NCI-H526 treated with DMSO at 0.1 percent for 48 hours (cell line): ENCODE results near the gene KLRD1.
"Not testable (repeated sequence)": the region's sequence is repeated elsewhere in the genome, so short reads cannot be mapped to it uniquely, and the experiment has no call there.

Experiments used
- DNase-seq: peaks from one replicate; lab custom pipeline; 2025; lab: John Stamatoyannopoulos, UW

KLRD1 gene

GRCh38 chr12:10338470-10338869, 30.8 kb downstream of the KLRD1 start:
- not testable (repeated sequence) for DNase-seq

- DNase-seq = no peak
These were observed 31.6 kb downstream of the KLRD1 start for GRCh38 chr12:10339053-10339840.

GRCh38 chr12:10340946-10341345, 33.3 kb downstream of the KLRD1 start:
- not testable (repeated sequence) for DNase-seq

- no peak for DNase-seq
These were observed 34.3 kb downstream of the KLRD1 start for GRCh38 chr12:10341892-10342509.

GRCh38 chr12:10351457-10351856, 43.8 kb downstream of the KLRD1 start:
- DNase-seq = not testable (repeated sequence)

- DNase-seq = no peak
These were observed 46.4 kb downstream of the KLRD1 start for GRCh38 chr12:10354071-10354470.

GRCh38 chr12:10354502-10354901, 46.8 kb downstream of the KLRD1 start:
- no peak for DNase-seq

- DNase-seq = no peak
These were observed 50.5 kb downstream of the KLRD1 start for GRCh38 chr12:10358131-10358530.

- DNase-seq = no peak
These were observed 51.3 kb downstream of the KLRD1 start for GRCh38 chr12:10358969-10359368.

- no peak for DNase-seq
These were observed 53.4 kb downstream of the KLRD1 start for GRCh38 chr12:10361084-10361483.

- DNase-seq = no peak
These were observed 54.0 kb downstream of the KLRD1 start for GRCh38 chr12:10361622-10362021.

- DNase-seq = no peak
These were observed 54.7 kb downstream of the KLRD1 start for GRCh38 chr12:10362325-10362724.

GRCh38 chr12:10362828-10363657, 55.4 kb downstream of the KLRD1 start:
- no peak for DNase-seq

GRCh38 chr12:10363658-10363913, 55.9 kb downstream of the KLRD1 start:
- no peak for DNase-seq

GRCh38 chr12:10363914-10364814, 56.5 kb downstream of the KLRD1 start:
- peak; percentile 59 for DNase-seq

GRCh38 chr12:10364815-10365622, 57.3 kb downstream of the KLRD1 start:
- DNase-seq = peak; percentile 87

GRCh38 chr12:10365696-10366405, 58.2 kb downstream of the KLRD1 start:
- DNase-seq = no peak

- DNase-seq = peak; percentile 60
These were observed 59.2 kb downstream of the KLRD1 start for GRCh38 chr12:10366875-10367274.

- DNase-seq = not testable (repeated sequence)
These were observed 60.0 kb downstream of the KLRD1 start for GRCh38 chr12:10367714-10368113.
